ENCODE measurements around the gene MALRD1.

GRCh38 chr10:19653931-19654330 lies 605.3 kb downstream of the MALRD1 start:
- TF ChIP-seq POLR2A (IDR thresholded peaks at IDR 0.05), result no peak
- no peak for TF ChIP-seq CTCF (IDR thresholded peaks at IDR 0.05)

Data from right lobe of liver (tissue), 4 donors.